Measurements from ENCODE around the gene INO80.
A peak's percentile ranks its signal among the peaks of the same experiment; 100 is the strongest.

INO80 gene

GRCh38 chr15:40960925-40961324 is 155.2 kb downstream of the INO80 start:
- H3K4me3 ChIP-seq (ENCODE audit: low read length) = no peak overlapping the region
- TF ChIP-seq ZNF274 (IDR thresholded peaks at IDR 0.05; ENCODE audit: low read depth, low read length) = no peak

DNA sequence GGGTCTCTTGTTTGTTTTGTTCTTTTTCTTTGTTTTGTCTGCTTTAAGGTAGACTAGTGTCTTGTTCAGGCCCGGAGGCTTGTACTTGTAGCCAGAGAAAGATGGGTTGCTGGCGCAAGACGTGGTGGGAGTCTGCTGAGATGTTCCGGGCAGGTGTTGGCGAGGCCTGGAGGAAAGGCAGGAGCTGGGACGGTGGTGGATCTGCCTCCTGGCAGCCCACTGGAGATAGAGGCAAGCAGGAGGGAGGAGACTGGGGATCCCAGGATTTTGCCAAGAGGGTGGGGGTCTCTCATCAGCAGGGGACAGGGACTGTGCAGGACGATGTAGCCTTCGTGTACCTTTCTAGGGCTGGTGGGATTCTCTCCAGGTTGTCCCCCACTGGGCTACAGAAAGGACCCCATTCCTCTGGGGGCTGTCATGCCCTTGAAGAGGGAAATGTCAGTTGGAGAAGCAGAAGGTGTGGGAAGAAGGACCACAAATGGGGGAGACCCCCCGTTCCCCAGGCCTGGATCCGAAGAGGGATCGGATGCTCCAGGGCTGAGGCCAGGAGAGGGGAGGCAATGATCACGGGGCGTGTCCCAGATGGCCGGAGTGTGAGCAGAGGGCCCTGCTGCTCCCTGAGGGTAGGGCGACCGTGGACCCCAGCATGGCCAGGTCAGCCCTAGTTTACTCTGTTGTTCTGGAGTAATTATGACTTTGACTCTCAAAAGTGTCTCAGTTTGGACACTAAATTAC is 155.8 kb downstream of the INO80 start:
- TF ChIP-seq ZNF274 (IDR thresholded peaks at IDR 0.05; ENCODE audit: low read depth, low read length) = no peak

DNA sequence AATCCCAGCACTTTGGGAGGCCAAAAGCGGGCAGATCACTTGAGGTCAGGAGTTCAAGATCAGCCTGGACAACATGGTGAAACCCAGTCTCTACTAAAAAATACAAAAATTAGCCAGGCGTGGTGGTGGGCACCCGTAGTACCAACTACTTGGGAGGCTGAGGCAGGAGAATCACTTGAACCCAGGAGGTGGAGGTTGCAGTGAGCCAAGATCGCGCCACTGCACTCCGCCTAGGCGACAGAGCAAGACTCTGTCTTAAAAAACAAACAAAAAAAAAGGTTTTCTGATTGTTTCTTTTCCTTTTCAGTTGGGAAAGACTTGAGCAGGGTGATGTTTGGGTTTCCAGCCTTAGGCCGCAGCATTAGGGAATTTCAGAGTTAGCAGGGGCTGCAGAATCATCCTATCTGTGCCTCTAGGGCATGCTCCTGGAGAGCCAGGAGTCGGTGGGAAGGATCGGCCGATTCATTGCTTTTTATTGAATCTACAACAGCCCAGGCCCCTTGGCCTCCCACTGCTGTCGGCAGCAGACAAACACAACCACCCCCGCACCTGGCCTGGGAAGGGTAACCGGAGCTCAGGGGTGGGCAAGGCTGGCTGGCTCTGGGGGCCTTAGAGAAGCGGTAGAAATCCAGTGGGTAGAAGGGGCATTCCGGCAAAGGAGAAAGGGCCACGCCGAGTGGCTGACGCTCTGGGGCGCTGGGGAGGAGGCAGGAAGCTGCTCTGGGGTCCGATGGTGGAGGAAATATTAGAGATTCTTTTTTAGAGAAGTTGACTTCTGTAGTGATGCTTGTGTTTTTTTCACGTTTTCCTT is 156.5 kb downstream of the INO80 start:
- no peak for TF ChIP-seq ZNF274 (IDR thresholded peaks at IDR 0.05; ENCODE audit: low read depth, low read length)
- H3K4me3 ChIP-seq (ENCODE audit: low read length) = no peak overlapping the region

More for the DNA sequence above, 155.8 kb downstream of the INO80 start:
- H3K4me3 ChIP-seq (ENCODE audit: low read length) = no peak overlapping the region

DNA sequence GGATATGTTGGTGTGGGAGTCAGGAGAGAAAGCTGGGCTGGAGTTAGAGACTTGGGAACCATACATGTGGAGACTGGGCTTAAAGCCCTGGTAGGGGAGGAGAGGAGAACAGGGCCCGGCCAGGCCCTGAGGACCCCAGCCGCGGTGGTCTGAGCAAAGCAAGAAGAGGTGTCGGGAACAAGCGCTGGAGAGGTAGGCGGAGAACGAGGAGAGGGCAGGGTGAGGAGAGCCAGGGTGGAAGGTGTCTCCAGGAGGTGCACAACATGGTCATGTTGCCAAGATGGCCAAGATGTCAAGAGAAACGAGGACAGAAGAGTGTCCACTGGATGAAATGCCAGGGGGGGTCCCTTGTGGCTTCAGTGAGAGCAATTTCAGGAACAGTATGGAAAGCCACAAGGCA is 157.4 kb downstream of the INO80 start:
- no peak for TF ChIP-seq ZNF274 (IDR thresholded peaks at IDR 0.05; ENCODE audit: low read depth, low read length)
- no peak overlapping the region for H3K4me3 ChIP-seq (ENCODE audit: low read length)

DNA sequence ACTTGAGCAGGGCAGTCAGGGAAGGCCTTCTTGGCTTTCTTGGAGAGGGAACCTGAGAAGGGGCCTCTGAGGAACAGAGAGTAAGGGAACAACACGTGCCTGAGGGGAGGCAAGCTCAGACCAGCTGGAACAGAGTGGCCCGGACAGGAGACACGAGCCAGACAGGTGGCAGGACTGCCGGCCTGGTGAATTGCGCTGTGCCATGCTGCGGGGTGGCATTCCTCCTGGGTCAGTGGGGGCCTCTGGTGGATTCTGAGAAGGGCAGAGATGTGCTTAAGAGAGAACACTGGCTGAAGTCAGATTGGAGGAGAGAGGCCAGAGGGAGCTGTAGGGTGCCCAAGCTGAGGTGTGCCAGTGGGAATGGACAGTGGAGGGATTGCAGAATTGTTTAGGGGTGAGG is 157.9 kb downstream of the INO80 start:
- no peak for TF ChIP-seq ZNF274 (IDR thresholded peaks at IDR 0.05; ENCODE audit: low read depth, low read length)
- H3K4me3 ChIP-seq (ENCODE audit: low read length) = no peak overlapping the region

GRCh38 chr15:40957581-40958051 is 158.5 kb downstream of the INO80 start:
- H3K4me3 ChIP-seq (ENCODE audit: low read length) = no peak overlapping the region
- TF ChIP-seq ZNF274 (IDR thresholded peaks at IDR 0.05; ENCODE audit: low read depth, low read length) = no peak

DNA sequence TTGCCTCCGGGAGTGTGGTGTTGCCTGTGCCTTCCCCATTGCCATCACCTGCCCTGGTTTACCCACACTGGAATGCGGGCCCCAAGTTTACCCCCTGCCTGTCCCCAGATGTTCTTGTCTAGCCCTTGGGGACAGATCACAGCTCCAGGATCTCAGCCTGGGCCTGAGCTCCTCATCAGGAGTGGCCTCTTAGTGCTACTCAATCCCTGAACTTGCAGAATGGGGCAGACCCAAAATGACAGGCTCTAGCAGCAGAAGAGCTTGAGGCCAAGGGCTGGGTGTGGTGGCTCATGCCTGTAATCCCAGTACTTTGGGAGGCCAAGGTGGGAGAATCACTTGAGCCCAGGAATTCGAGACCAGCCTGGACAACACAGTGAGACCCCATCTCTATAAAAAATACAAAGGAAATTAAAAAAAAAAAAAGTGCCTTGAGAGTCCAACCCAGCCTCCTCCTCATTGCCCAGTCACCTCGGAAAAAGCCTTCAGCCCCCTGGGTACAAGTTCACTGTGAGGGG is 159.0 kb downstream of the INO80 start:
- no peak for TF ChIP-seq ZNF274 (IDR thresholded peaks at IDR 0.05; ENCODE audit: low read depth, low read length)
- no peak overlapping the region for H3K4me3 ChIP-seq (ENCODE audit: low read length)

- no peak for TF ChIP-seq ZNF274 (IDR thresholded peaks at IDR 0.05; ENCODE audit: low read depth, low read length)
- H3K4me3 ChIP-seq (ENCODE audit: low read length) = no peak overlapping the region
Observed at GRCh38 chr15:40956541-40956982, 159.5 kb downstream of the INO80 start.

DNA sequence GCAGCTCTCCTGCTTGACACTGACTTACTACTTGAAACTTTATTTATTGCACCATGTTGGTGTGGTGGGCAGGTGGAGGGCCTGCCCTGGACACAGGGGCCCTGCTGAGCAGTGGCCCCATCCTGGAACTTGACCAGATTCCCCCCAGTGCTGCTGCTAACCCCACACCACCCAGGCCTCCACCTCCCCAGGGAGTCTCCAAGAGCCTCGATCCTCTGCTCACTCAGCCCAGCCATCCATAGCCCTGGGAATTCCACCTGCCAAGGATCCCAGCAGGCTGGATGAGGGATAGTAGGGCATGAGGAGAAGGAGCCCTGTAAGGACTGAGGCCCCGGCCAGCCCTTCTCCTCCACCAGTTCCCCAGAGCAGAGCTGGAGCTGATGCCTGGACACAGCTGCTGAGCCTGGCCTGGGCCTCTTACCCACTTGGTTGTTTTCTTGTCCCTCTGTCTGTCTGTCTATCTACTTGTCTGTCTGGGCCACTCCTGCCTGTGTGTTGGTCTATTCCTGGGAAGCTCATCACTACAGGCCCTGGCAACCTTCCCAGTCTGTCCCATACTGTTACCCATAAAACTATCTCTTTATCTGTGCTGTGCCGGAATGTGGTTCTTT is 160.0 kb downstream of the INO80 start:
- no peak overlapping the region for H3K4me3 ChIP-seq (ENCODE audit: low read length)

DNA sequence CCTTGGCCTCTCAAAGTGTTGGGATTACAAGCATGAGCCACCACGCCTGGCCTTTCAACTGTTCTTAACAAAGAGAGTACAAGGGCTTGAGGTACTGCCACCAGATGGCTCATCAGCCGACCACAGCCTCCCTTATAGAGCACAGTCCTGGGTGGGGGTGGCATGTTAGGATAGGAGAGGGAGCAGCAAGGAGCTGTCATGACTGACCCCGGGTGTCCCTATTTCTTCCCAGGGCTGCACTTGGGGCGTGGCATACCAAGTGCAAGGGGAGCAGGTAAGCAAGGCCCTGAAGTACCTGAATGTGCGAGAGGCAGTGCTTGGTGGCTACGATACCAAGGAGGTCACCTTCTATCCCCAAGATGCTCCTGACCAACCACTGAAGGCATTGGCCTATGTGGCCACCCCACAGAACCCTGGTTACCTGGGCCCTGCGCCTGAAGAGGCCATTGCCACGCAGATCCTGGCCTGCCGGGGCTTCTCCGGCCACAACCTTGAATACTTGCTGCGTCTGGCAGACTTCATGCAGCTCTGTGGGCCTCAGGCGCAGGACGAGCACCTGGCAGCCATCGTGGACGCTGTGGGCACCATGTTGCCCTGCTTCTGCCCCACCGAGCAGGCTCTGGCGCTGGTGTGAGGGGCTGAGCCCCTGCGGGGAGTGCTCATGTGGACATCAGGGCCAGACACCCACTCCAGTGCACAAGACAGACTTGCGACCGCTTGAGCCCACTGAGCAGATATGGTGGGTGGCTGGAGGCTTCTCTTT is 160.8 kb downstream of the INO80 start:
- H3K4me3 ChIP-seq (ENCODE audit: low read length) = no peak overlapping the region
- TF ChIP-seq ZNF274 (IDR thresholded peaks at IDR 0.05; ENCODE audit: low read depth, low read length) = no peak

More for the DNA sequence above, 160.0 kb downstream of the INO80 start:
- TF ChIP-seq ZNF274 (IDR thresholded peaks at IDR 0.05; ENCODE audit: low read depth, low read length) = no peak

GRCh38 chr15:40954158-40954848 is 161.8 kb downstream of the INO80 start:
- peak overlapping the region; percentile 59; the same call in 1 of the 2 replicates for H3K4me3 ChIP-seq (ENCODE audit: low read length)

DNA sequence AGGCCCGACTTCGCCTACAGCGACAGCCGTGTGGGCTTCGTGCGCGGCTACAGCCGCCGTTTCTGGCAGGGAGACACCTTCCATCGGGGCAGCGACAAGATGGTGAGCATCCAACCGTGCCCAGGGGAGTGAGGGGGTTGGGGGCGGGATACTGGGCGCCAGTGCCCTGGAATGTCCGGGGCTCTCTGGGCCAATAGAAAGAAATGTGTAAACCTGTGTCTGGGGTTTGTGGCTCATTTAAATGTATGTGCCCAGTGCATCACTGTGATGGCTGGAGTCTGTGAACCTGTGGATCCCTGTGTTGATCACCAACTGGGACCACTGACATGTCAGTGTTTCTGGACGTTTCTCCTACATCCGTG is 162.4 kb downstream of the INO80 start:
- TF ChIP-seq ZNF274 (IDR thresholded peaks at IDR 0.05; ENCODE audit: low read depth, low read length) = no peak
- H3K4me3 ChIP-seq (ENCODE audit: low read length) = peak overlapping the region; percentile 59; the same call in 1 of the 2 replicates
